ENCODE results near the gene SMAD6.

- TF ChIP-seq, protein P1, sequence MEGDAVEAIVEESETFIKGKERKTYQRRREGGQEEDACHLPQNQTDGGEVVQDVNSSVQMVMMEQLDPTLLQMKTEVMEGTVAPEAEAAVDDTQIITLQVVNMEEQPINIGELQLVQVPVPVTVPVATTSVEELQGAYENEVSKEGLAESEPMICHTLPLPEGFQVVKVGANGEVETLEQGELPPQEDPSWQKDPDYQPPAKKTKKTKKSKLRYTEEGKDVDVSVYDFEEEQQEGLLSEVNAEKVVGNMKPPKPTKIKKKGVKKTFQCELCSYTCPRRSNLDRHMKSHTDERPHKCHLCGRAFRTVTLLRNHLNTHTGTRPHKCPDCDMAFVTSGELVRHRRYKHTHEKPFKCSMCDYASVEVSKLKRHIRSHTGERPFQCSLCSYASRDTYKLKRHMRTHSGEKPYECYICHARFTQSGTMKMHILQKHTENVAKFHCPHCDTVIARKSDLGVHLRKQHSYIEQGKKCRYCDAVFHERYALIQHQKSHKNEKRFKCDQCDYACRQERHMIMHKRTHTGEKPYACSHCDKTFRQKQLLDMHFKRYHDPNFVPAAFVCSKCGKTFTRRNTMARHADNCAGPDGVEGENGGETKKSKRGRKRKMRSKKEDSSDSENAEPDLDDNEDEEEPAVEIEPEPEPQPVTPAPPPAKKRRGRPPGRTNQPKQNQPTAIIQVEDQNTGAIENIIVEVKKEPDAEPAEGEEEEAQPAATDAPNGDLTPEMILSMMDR (IDR thresholded peaks at IDR 0.05) = no peak
- no peak for TF ChIP-seq POLR2A (IDR thresholded peaks at IDR 0.05)
- TF ChIP-seq POLR2AphosphoS5 (IDR thresholded peaks at IDR 0.05) = no peak
- TF ChIP-seq EP300 (IDR thresholded peaks at IDR 0.05) = no peak
Observed at GRCh38 chr15:66747886-66748707, 46.1 kb downstream of the SMAD6 start.
